Motor neuron (in vitro differentiated cells): ENCODE data around the gene SORCS3. TPM values are rescaled to one million over a fixed set of nuclear protein-coding genes. Genes with fewer than 3 reads are reported as not detected.

ENCODE experiments used
- ATAC-seq, 8 experiments: fragments of 200-7000 bp; cut with Tn5 transposase; replicated peaks in 6 of 8; 2 replicates each; pipeline ENCODE4 v1.8.0; 2021; ENCODE audit warnings: mild to moderate bottlenecking in 8 of 8, moderate library complexity in 8 of 8
- H3K27ac ChIP-seq, 2 donors: fragments of 250-450 bp; sonication (Bioruptor Pico); 2 replicates each; pipeline ENCODE4 v1.9.0; 2021; ENCODE audit warnings: antibody characterized with exemption in 2 of 2, mild to moderate bottlenecking in 2 of 2, moderate library complexity in 1 of 2
- H3K4me1 ChIP-seq, 2 donors: fragments of 250-450 bp; sonication (Bioruptor Pico); replicated peaks in 1 of 2; 2 replicates each; pipeline ENCODE4 v1.6.1; 2021; ENCODE audit warnings: antibody characterized with exemption in 2 of 2, mild to moderate bottlenecking in 2 of 2, moderate library complexity in 1 of 2
- H3K4me3 ChIP-seq, 5 donors: fragments of 250-450 bp; sonication (Bioruptor Pico); 2 replicates each; pipeline ENCODE4 v1.9.0; 2021; ENCODE audit warnings: antibody characterized with exemption in 5 of 5, mild to moderate bottlenecking in 5 of 5, moderate library complexity in 4 of 5
- WGBS, 10 experiments: fragments of 450-650 bp; shearing (Covaris generic); methylation state at CpG; one replicate each; pipeline ENCODE4 v1.0.0; 2022; 5-methylcytosine and 5-hydroxymethylcytosine counted together
- in situ Hi-C, 9 experiments: fragments of 400-800 bp; cut with MboI; loops; one replicate each; pipeline ENCODE4 v1.15.0; 2021; ENCODE audit warnings: low sequenced_read_pairs in 9 of 9, low pct_unique_long_range_greater_than_20kb in 2 of 9; ENCODE audit not compliant: unreplicated experiment in 9 of 9
- total RNA-seq, 8 experiments: library from RNA; unstranded; fragments of 300-600 nt; gene quantifications; 2 replicates each; pipeline versions ENCODE4 v1.2.3 to v1.2.4, GENCODE V29; 2022

Gene SORCS3
- total RNA-seq, 8 experiments from 2014 or later, result 0.10 to 14.3 (median 7.3) TPM

DNA sequence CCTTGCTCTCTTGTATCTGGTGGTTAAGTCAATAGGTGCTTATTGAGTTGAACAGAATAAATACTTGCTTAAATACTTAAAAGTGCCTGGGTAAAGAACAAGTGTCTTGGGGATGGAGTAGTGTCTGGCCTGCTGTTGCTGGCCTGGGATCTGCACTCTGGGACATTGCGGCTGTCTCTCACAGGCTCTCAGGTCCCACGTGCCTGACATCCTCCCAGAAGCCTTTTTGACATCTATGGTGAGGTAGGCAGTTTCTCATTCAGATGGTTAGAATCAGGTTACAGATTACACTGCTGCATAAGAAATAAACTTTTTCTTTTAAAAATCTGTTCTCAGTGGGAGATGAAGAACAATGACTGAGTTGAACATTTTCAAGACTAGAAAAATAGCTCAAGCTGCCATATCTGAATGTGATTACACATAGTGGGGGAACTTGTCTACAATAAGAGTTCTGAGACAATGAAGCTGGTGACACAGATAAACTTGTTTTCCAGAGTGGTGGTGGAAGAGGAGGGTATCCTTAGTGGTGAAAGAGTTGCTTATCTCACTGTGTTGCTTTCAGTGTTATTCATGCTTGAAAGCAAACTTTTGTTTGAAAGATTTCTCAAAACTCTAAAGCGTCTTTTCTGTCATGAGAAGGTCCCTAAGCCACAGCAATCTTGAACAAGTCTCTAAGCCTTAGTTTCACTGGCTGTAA is 9.7 kb downstream of the SORCS3 start:
- no peak overlapping the region for H3K27ac ChIP-seq
- H3K4me1 ChIP-seq, result peaks cover 19 to 23% of the 10 kb centered on the region in 2 donors
- in situ Hi-C loops, result no loop called here
- peak in 5 of 8 experiments; percentile 30 to 74 (median 47) for ATAC-seq
- no peak overlapping the region for H3K4me3 ChIP-seq
- 20 to 83% (median 47%) methylated on average over 1 to 3 of the region's 3 CpGs; no CpG with 5 or more reads in 2 of the 10 experiments for WGBS, 10 experiments

DNA sequence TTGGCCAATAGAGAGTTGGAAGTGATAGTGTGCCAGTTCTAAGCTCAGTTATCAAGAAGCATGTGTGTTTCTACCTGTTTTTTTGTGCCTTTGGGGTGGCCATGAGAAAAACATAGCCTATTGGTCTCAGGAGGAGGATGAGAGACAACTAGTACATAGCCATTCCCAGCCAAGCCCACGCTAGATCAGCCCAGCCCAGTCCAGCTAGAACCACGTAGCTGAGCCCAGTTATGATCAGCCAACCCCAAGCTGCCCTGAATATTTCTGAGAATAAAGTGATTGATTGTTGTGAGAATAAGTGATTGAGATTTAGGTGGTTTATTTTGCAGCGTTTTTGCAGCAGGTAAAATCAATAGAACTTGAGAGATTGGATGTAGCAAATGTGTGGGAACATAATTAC is 15.9 kb downstream of the SORCS3 start:
- ATAC-seq, result peak in 5 of 8 experiments; percentile 49 to 68 (median 60)
- in situ Hi-C loops, result no loop called here
- 0 to 100% (median 50%) methylated on average over 1 to 3 of the region's 3 CpGs; no CpG with 5 or more reads in 2 of the 10 experiments for WGBS, 10 experiments

DNA sequence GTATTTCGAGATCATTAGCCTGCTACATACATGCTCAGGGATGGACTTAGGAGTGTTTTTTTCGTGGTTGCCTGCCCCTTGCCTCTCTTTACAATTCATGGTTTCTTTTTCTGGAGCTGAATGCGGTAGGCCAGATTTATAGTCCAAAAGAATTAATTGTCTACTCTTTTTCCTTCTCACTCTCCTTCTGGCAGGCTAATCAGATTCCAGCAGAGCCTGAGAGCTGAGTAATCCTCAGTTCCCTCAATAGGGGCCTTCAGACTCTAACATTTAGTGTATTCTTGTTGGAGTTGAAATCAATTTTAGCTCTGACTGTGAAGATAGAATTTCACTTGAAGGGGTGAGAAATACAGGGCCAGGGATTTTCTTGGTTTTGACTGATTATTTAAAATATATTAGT is 16.4 kb downstream of the SORCS3 start:
- 0 to 80% (median 29%) methylated on average over 1 to 3 of the region's 3 CpGs; no CpG with 5 or more reads in 2 of the 10 experiments for WGBS, 10 experiments
- H3K27ac ChIP-seq, result peak overlapping the region in 1 of 2 donors; percentile 33
- peak in 5 of 8 experiments; percentile 86 to 97 (median 90) for ATAC-seq
- H3K4me3 ChIP-seq, result no peak overlapping the region
- in situ Hi-C loops, result no loop called here
- peaks cover 16 to 25% of the 10 kb centered on the region in 2 donors for H3K4me1 ChIP-seq

More for the DNA sequence above, 15.9 kb downstream of the SORCS3 start:
- H3K4me1 ChIP-seq, result peaks cover 16 to 25% of the 10 kb centered on the region in 2 donors
- H3K27ac ChIP-seq, result peak overlapping the region; percentile 9 to 28
- H3K4me3 ChIP-seq, result no peak overlapping the region

- WGBS, 10 experiments, result 0 to 71% (median 43%) methylated on average over 1 of the region's 1 CpG; no CpG with 5 or more reads in 4 of the 10 experiments
- peaks cover 21 to 25% of the 10 kb centered on the region in 2 donors for H3K4me1 ChIP-seq
- peak in 5 of 8 experiments; percentile 18 to 77 (median 66) for ATAC-seq
- peak overlapping the region in 1 of 2 donors; percentile 33 for H3K27ac ChIP-seq
- in situ Hi-C loops, result no loop called here
- no peak overlapping the region for H3K4me3 ChIP-seq
These were observed 17.0 kb downstream of the SORCS3 start for GRCh38 chr10:104658067-104658466.

DNA sequence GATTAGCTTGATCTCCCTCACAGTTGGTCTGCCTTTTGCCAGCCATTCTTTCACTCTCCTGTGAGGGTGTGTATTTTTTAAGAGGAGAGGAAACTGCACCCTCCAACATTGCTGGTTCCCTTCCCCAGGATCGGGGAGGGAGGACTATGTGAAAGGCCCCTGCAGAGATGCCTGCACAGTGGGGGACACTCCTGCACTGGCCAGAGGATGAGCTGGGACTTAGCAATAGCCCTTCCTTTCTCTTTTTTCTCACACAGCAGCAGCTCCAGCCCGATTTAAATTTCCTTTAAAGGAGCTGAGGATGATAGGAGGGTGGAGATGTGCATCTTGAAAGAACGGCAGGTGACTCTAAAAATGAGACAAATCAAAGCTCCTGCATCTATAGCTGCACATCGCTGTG is 18.7 kb downstream of the SORCS3 start:
- Histone ChIP-seq H3K4me1 (peaks cover 39% of the 10 kb centered on the region in 2 donors), H3K4me3 (no peak overlapping the region), H3K27ac (no peak overlapping the region)
- WGBS, 10 experiments, result 0 to 80% (median 41%) methylated on average over 1 to 4 of the region's 4 CpGs; no CpG with 5 or more reads in 2 of the 10 experiments
- ATAC-seq, result no peak
- in situ Hi-C loops, result no loop called here

DNA sequence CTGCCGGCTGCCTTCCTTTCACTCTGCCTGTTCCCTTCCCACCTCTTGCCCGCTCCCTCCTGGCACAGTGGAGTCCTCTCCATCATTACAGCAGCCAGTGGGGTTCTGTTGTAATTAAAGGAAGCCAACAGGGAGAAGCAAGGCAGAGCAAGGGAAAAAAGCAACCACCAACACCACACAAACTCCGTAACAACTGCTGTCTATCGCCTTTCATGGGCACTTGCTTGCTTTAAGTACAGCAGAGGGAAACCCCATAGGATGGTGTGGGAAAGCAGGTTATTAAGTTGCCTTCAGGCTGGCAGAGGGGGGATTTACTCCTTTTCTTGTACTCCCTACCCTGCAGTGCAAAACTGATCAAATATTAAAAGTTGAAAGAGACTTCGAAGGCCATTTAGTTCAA is 22.0 kb downstream of the SORCS3 start:
- ATAC-seq, result peak in 2 of 8 experiments; percentile 3 to 6
- WGBS, 10 experiments, result 0 to 90% (median 71%) methylated on average over 1 to 5 of the region's 5 CpGs; no CpG with 5 or more reads in 3 of the 10 experiments
- H3K27ac ChIP-seq, result no peak overlapping the region
- in situ Hi-C loops, result no loop called here
- no peak overlapping the region for H3K4me3 ChIP-seq
- H3K4me1 ChIP-seq, result peaks cover 32 to 42% of the 10 kb centered on the region in 2 donors

- Histone ChIP-seq H3K4me1 (peaks cover 27 to 39% of the 10 kb centered on the region in 2 donors), H3K4me3 (no peak overlapping the region), H3K27ac (peak overlapping the region in 1 of 2 donors; percentile 43)
- in situ Hi-C loops, result no loop called here
- WGBS, 10 experiments, result 0 to 51% (median 18%) methylated on average over 1 to 3 of the region's 3 CpGs; no CpG with 5 or more reads in 2 of the 10 experiments
- peak in 5 of 8 experiments; percentile 32 to 75 (median 63) for ATAC-seq
These were observed 22.5 kb downstream of the SORCS3 start for GRCh38 chr10:104663563-104663962.

DNA sequence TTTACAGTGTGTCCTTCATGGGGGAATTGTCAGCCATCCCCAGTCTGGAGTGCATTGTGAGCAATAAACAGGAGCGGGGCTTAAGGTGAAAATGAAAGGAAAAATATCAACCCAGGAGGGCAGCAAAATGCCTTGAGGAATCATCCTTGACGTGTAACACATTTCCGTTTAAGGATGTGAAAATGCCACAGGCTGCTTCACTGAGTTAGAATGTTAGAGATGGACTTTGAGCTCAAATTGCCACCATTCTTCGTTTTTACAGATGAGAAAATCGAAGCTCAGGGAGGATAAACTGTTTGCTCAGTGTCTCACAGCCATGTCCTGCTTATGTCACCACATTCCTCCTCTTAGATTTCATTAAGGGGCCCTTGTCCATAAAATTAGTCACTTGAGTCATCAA is 23.1 kb downstream of the SORCS3 start:
- Histone ChIP-seq H3K4me1 (peaks cover 24 to 39% of the 10 kb centered on the region in 2 donors), H3K4me3 (no peak overlapping the region), H3K27ac (peak overlapping the region in 1 of 2 donors; percentile 43)
- in situ Hi-C loops, result no loop called here
- WGBS, 10 experiments, result 6 to 100% (median 69%) methylated on average over 1 to 4 of the region's 5 CpGs
- peak in 1 of 8 experiments; percentile 9 for ATAC-seq

DNA sequence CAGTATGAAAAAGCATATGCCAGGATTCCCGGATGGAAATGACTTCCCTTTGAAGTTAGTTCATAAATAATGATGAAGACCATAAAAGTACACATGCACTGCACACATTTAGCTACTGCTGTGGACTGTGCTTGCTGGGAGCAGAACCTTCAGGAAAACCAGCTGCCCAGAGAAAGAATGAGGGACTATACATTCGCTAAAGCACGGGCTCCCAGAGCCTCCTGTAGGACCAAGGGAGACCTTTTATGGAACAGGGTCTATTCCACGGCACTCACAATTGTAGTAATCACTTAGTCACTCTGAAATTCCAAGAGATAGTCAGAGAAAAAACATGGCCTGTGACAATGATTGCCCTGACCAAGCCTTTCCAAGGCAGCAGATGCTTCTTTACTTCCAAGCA is 24.1 kb downstream of the SORCS3 start:
- no peak overlapping the region for H3K4me3 ChIP-seq
- 0 to 100% (median 97%) methylated on average over 1 to 3 of the region's 4 CpGs; no CpG with 5 or more reads in 4 of the 10 experiments for WGBS, 10 experiments
- peaks cover 24 to 39% of the 10 kb centered on the region in 2 donors for H3K4me1 ChIP-seq
- in situ Hi-C loops, result no loop called here
- peak in 1 of 8 experiments; percentile 62 for ATAC-seq
- no peak overlapping the region for H3K27ac ChIP-seq

DNA sequence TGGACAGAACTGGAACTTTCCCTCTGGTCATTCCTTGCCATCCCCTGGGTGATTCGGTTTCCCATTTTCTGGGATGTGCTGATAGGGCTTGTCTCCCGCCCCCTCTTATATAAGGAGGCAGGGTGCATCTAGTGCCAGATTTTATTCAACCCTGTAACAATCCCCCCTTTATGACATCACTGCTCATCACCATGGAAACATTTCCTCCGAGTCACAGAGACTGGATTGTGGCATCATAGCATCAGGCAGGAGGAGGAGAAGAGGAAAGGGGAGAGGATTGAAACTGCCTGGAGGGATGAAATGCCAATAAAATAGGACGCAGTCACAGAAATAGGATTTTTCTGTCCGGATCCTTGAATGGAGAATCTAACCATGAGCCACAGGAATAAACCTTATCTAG is 25.0 kb downstream of the SORCS3 start:
- peaks cover 24 to 39% of the 10 kb centered on the region in 2 donors for H3K4me1 ChIP-seq
- H3K27ac ChIP-seq, result no peak overlapping the region
- 0 to 100% (median 80%) methylated on average over 1 to 5 of the region's 5 CpGs; no CpG with 5 or more reads in 1 of the 10 experiments for WGBS, 10 experiments
- peak in 5 of 8 experiments; percentile 65 to 83 (median 76) for ATAC-seq
- in situ Hi-C loops, result no loop called here
- no peak overlapping the region for H3K4me3 ChIP-seq

DNA sequence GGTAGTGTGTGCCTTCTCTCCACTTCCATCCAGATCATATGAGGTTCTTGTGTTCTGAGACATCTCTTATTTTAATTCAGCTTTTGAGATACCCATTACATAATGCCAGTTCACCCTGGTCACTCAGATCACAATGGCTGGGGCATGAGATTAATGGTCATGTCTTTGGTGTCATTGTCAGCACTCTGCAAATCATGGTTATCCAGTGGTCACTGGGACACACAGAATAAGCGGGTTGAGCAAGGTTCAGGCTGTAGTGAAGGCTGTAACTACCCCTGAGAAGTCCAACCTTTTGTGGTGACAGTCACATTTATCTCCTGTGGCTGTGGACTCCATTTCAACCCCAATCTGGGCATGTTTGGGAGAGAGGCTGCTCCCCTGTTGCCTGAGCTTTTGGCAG is 35.8 kb downstream of the SORCS3 start:
- ATAC-seq, result peak in 5 of 8 experiments; percentile 66 to 94 (median 92)
- H3K4me1 ChIP-seq, result peaks cover 2 to 22% of the 10 kb centered on the region in 2 donors
- H3K4me3 ChIP-seq, result no peak overlapping the region
- H3K27ac ChIP-seq, result peak overlapping the region in 1 of 2 donors; percentile 65
- in situ Hi-C loops, result no loop called here
- WGBS, 10 experiments, result 0 to 71% (median 27%) methylated on average over 1 of the region's 1 CpG; no CpG with 5 or more reads in 4 of the 10 experiments

- peaks cover 2 to 22% of the 10 kb centered on the region in 2 donors for H3K4me1 ChIP-seq
- no peak for ATAC-seq
- in situ Hi-C loops, result no loop called here
- H3K27ac ChIP-seq, result no peak overlapping the region
- H3K4me3 ChIP-seq, result no peak overlapping the region
These were observed 37.6 kb downstream of the SORCS3 start for GRCh38 chr10:104678658-104679057.
